Small intestine (tissue), 7 donors: ENCODE data around the gene SAXO1. TPM values are rescaled to one million over a fixed set of nuclear protein-coding genes. Genes with fewer than 3 reads are reported as not detected.

Source experiments
- DNase-seq, 2 donors: peaks; one replicate each; pipeline versions ENCODE4 v3.0.0 to v3.0.0-alpha.2; 2013
- FAIRE-seq: peaks from 2 replicates; lab custom pipeline; 2012; peaks lifted over from hg19 to GRCh38; lab: Jason Lieb, UNC
- H3K27ac ChIP-seq, 3 donors: one replicate each; pipeline ENCODE4 v1.5.1; 2013; ENCODE audit warnings: low read length in 2 of 3, mild to moderate bottlenecking in 2 of 3, control low read depth in 1 of 3, inconsistent platforms in 1 of 3, low read depth in 1 of 3, moderate library complexity in 1 of 3
- H3K27me3 ChIP-seq, 3 donors: one replicate each; pipeline ENCODE4 v1.6.1; 2013; ENCODE audit warnings: low read length in 3 of 3, inconsistent platforms in 1 of 3; ENCODE audit not compliant: control insufficient read depth in 3 of 3, insufficient read depth in 3 of 3
- H3K36me3 ChIP-seq, 3 donors: one replicate each; pipeline ENCODE4 v1.6.1; 2013; ENCODE audit warnings: low read length in 3 of 3, inconsistent platforms in 1 of 3, low read depth in 1 of 3, mild to moderate bottlenecking in 1 of 3, moderate library complexity in 1 of 3; ENCODE audit not compliant: control insufficient read depth in 3 of 3, insufficient read depth in 2 of 3
- H3K4me1 ChIP-seq, 3 donors: one replicate each; pipeline ENCODE4 v1.6.1; 2013; ENCODE audit warnings: low read length in 2 of 3, inconsistent platforms in 1 of 3, low read depth in 1 of 3, mild to moderate bottlenecking in 1 of 3, moderate library complexity in 1 of 3; ENCODE audit not compliant: control insufficient read depth in 3 of 3, insufficient read depth in 2 of 3
- H3K4me3 ChIP-seq, 3 donors: one replicate each; pipeline ENCODE4 v1.5.1; 2013; ENCODE audit warnings: low read length in 3 of 3, control low read depth in 1 of 3, inconsistent platforms in 1 of 3, low read depth in 1 of 3, mild to moderate bottlenecking in 1 of 3, moderate library complexity in 1 of 3
- H3K9me3 ChIP-seq, 2 donors: one replicate each; pipeline ENCODE4 v1.6.1; 2013; ENCODE audit warnings: low read depth in 1 of 2, low read length in 1 of 2; ENCODE audit not compliant: control insufficient read depth in 2 of 2, insufficient read depth in 1 of 2
- WGBS, 3 donors: extraction: QIAGEN DNeasy Blood & Tissue Kit; methylation state at CpG; one replicate each; pipeline ENCODE4 v1.1.7; 2013; 5-methylcytosine and 5-hydroxymethylcytosine counted together
- polyA plus RNA-seq, 4 donors: library from polyadenylated mRNA; stranded (reverse) in 3 of 4; unstranded in 1 of 4; fragments of 200-250 nt in 3 of 4; fragments of 120-200 nt in 1 of 4; gene quantifications; one replicate each; pipeline versions ENCODE4 v1.2.1 to v1.2.3, GENCODE V29; 2013
- donor health status: healthy with polysubstance abuse.
- donor health status: control.
- donor health status: control.
- donor health status: Bipolar disorder and iron deficiency.
- donor health status: healthy.

SAXO1 gene
- polyA plus RNA-seq, 4 donors: 0.01 TPM; not detected in 2

GRCh38 chr9:18887546-18887945 lies 145.5 kb downstream of the SAXO1 start:
- Histone ChIP-seq H3K4me3 (no peak overlapping the region), H3K27ac (no peak overlapping the region), H3K36me3 (no peaks in the 10 kb centered on the region), H3K4me1 (no peaks in the 10 kb centered on the region), H3K9me3 (no peaks in the 10 kb centered on the region), H3K27me3 (no peaks in the 10 kb centered on the region)
- no peak for DNase-seq
- no peak for FAIRE-seq
- WGBS, 3 donors: 88 to 97% (median 92%) methylated on average over 1 of the region's 1 CpG

- Histone ChIP-seq H3K36me3 (no peaks in the 10 kb centered on the region), H3K9me3 (no peaks in the 10 kb centered on the region), H3K4me1 (no peaks in the 10 kb centered on the region), H3K27ac (no peak overlapping the region), H3K27me3 (no peaks in the 10 kb centered on the region), H3K4me3 (no peak overlapping the region)
- DNase-seq: no peak
- 71 to 74% (median 72%) methylated on average over 2 of the region's 2 CpGs for WGBS, 3 donors
- no peak for FAIRE-seq
Observed at GRCh38 chr9:18881758-18882157, 151.3 kb downstream of the SAXO1 start.

- Histone ChIP-seq H3K36me3 (no peaks in the 10 kb centered on the region), H3K4me3 (no peak overlapping the region), H3K9me3 (no peaks in the 10 kb centered on the region), H3K27ac (no peak overlapping the region), H3K4me1 (no peaks in the 10 kb centered on the region), H3K27me3 (no peaks in the 10 kb centered on the region)
- DNase-seq (no peak), FAIRE-seq (no peak)
- WGBS, 3 donors: 80 to 89% (median 85%) methylated on average over 3 of the region's 3 CpGs
Observed at GRCh38 chr9:18877984-18878383, 155.0 kb downstream of the SAXO1 start.

Other genes starting within 250 kb of the SAXO1 start
- gene RRAGA, start 16.2 kb upstream of the SAXO1 start, polyA plus RNA-seq: 10 to 100 TPM; 57.2 to 92.7 (median 64.9) TPM
- 1 to 10 TPM; 2.7 to 9.2 (median 3.8) TPM for gene HAUS6, start 69.7 kb upstream of the SAXO1 start, polyA plus RNA-seq
- gene PLIN2, start 94.3 kb upstream of the SAXO1 start, polyA plus RNA-seq: 100 to 1,000 TPM in 3 of 4 donors, 10 to 100 TPM in 1; 93.9 to 309 (median 206) TPM
- 10 to 100 TPM; 13.8 to 45.6 (median 17.7) TPM for gene DENND4C, start 197.5 kb upstream of the SAXO1 start, polyA plus RNA-seq